Left ventricle myocardium inferior (tissue), 1 donor: Measurements from ENCODE around the gene ADD3. TPM values are rescaled to one million over a fixed set of nuclear protein-coding genes. Genes with fewer than 3 reads are reported as not detected.

Source experiments
- DNase-seq: peaks from one replicate; pipeline ENCODE4 v3.0.0-alpha.2; 2020
- H3K27ac ChIP-seq: fragments of 200-600 bp; replicated peaks from 2 replicates; pipeline ENCODE4 v1.8.0; 2021
- H3K27me3 ChIP-seq: fragments of 200-600 bp; 2 replicates; pipeline ENCODE4 v1.8.0; 2021; ENCODE audit warnings: low read depth
- H3K36me3 ChIP-seq: fragments of 200-600 bp; 2 replicates; pipeline ENCODE4 v1.8.0; 2021
- H3K4me1 ChIP-seq: fragments of 200-600 bp; 2 replicates; pipeline ENCODE4 v1.8.0; 2021
- H3K4me3 ChIP-seq: fragments of 200-600 bp; 2 replicates; pipeline ENCODE4 v1.8.0; 2021; ENCODE audit warnings: mild to moderate bottlenecking, moderate library complexity
- H3K9me3 ChIP-seq: fragments of 200-600 bp; replicated peaks from 2 replicates; pipeline ENCODE4 v1.8.0; 2021
- CTCF ChIP-seq: fragments of 200-600 bp; IDR thresholded peaks from 2 replicates; pipeline ENCODE4 v1.8.0; 2021; ENCODE audit warnings: antibody characterized with exemption, mild to moderate bottlenecking, borderline replicate concordance
- intact Hi-C: fragments of 100-400 bp; cut with micrococcal nuclease; formaldehyde crosslinking; loops from one replicate; pipeline ENCODE4 v1.11.0; 2022
- total RNA-seq: library from RNA; stranded (reverse); fragmentation: NEBNext Ultra II Directional; extraction: Animal tissue kit (Norgen Biotek cat#: 25700); gene quantifications from one replicate; pipeline ENCODE4 v1.2.1, GENCODE V29; 2021
- donor health status: DM: no; HTN: yes; CAD: no; lungs with severe emphysema.

Gene ADD3
- total RNA-seq, 1 donor from 2014 or later, result 113 TPM

GRCh38 chr10:110074298-110074697 lies 66.5 kb downstream of the ADD3 start:
- H3K9me3 ChIP-seq, result no peaks in the 10 kb centered on the region
- peak overlapping the region; percentile 51 for H3K4me3 ChIP-seq
- intact Hi-C loops, result no loop called here
- DNase-seq, result no peak
- TF ChIP-seq CTCF, result no peak
- H3K27ac ChIP-seq, result peak overlapping the region; percentile 91
- H3K36me3 ChIP-seq, result no peaks in the 10 kb centered on the region
- H3K4me1 ChIP-seq, result peaks cover 99% of the 10 kb centered on the region
- H3K27me3 ChIP-seq, result no peaks in the 10 kb centered on the region

GRCh38 chr10:110074758-110075671 lies 67.2 kb downstream of the ADD3 start:
- peak overlapping the region; percentile 51 for H3K4me3 ChIP-seq

GRCh38 chr10:110075686-110076085 lies 67.9 kb downstream of the ADD3 start:
- H3K27ac ChIP-seq, result peak overlapping the region; percentile 91
- peak overlapping the region; percentile 51 for H3K4me3 ChIP-seq
- intact Hi-C loops, result no loop called here
- H3K36me3 ChIP-seq, result no peaks in the 10 kb centered on the region
- no peaks in the 10 kb centered on the region for H3K27me3 ChIP-seq
- H3K4me1 ChIP-seq, result peaks cover 98% of the 10 kb centered on the region
- DNase-seq, result no peak
- no peak for TF ChIP-seq CTCF
- H3K9me3 ChIP-seq, result no peaks in the 10 kb centered on the region

More at GRCh38 chr10:110074758-110075671, 67.2 kb downstream of the ADD3 start:
- peak overlapping the region; percentile 91 for H3K27ac ChIP-seq
- no peaks in the 10 kb centered on the region for H3K27me3 ChIP-seq
- DNase-seq, result no peak
- TF ChIP-seq CTCF, result no peak
- no peaks in the 10 kb centered on the region for H3K9me3 ChIP-seq
- no peaks in the 10 kb centered on the region for H3K36me3 ChIP-seq
- peaks cover 98% of the 10 kb centered on the region for H3K4me1 ChIP-seq
- intact Hi-C loops, result no loop called here

GRCh38 chr10:110076559-110077318 lies 69.0 kb downstream of the ADD3 start:
- peak overlapping the region; percentile 91 for H3K27ac ChIP-seq
- peak overlapping the region; percentile 51 for H3K4me3 ChIP-seq
- no peaks in the 10 kb centered on the region for H3K9me3 ChIP-seq
- no peak for DNase-seq
- H3K27me3 ChIP-seq, result no peaks in the 10 kb centered on the region
- intact Hi-C loops, result no loop called here
- no peaks in the 10 kb centered on the region for H3K36me3 ChIP-seq
- H3K4me1 ChIP-seq, result peaks cover 98% of the 10 kb centered on the region
- no peak for TF ChIP-seq CTCF

- Histone ChIP-seq H3K9me3 (no peaks in the 10 kb centered on the region), H3K4me1 (peaks cover 98% of the 10 kb centered on the region), H3K36me3 (no peaks in the 10 kb centered on the region), H3K4me3 (peak overlapping the region; percentile 51), H3K27ac (peak overlapping the region; percentile 91), H3K27me3 (no peaks in the 10 kb centered on the region)
- no peak for TF ChIP-seq CTCF
- intact Hi-C loops, result no loop called here
- no peak for DNase-seq
These were observed 69.8 kb downstream of the ADD3 start for GRCh38 chr10:110077436-110078130.
